Measurements from ENCODE around the gene C1QL4. TPM values are rescaled to one million over a fixed set of nuclear protein-coding genes. Genes with fewer than 3 reads are reported as not detected.

C1QL4 gene
- polyA plus RNA-seq, 1 donor from 2014 or later, result 13.7 TPM

DNA sequence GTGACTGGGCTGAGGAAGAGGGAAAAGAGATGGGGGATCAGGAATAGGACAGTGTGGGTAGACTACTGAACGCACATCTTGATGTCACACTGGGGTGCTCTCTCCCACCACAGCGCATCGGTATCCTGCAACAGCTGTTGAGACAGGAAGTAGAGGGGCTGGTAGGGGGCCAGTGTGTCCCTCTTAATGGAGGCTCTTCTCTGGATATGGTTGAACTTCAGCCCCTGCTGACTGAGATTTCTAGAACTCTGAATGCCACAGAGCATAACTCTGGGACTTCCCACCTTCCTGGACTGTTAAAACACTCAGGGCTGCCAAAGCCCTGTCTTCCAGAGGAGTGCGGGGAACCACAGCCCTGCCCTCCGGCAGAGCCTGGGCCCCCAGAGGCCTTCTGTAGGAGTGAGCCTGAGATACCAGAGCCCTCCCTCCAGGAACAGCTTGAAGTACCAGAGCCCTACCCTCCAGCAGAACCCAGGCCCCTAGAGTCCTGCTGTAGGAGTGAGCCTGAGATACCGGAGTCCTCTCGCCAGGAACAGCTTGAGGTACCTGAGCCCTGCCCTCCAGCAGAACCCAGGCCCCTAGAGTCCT lies 6.9 kb downstream of the C1QL4 start:
- Histone ChIP-seq H3K4me3 (ENCODE audit: low read length) (no peak overlapping the region), H3K9me3 (ENCODE audit: low read length) (no peaks in the 10 kb centered on the region), H3K9me2 (ENCODE audit: insufficient read depth, low read length) (no peaks in the 10 kb centered on the region), H3F3A (ENCODE audit: insufficient read depth, low read length, poor library complexity, severe bottlenecking) (no peaks in the 10 kb centered on the region), H2AFZ (ENCODE audit: low read depth, low read length) (no peak overlapping the region), H4K20me1 (ENCODE audit: insufficient read depth) (no peaks in the 10 kb centered on the region), H3K79me2 (replicated peaks; ENCODE audit: insufficient read depth, low read length) (no peaks in the 10 kb centered on the region), H3K4me2 (ENCODE audit: low read length) (no peak overlapping the region), H3K9ac (ENCODE audit: low read length) (no peak overlapping the region), H3K27ac (ENCODE audit: low read length) (no peak overlapping the region), H3K27me3 (ENCODE audit: insufficient read depth, low read depth, low read length) (peaks cover 30% of the 10 kb centered on the region), H3K36me3 (ENCODE audit: insufficient read depth, low read length) (no peaks in the 10 kb centered on the region)
- TF ChIP-seq MXI1 (conservative IDR thresholded peaks at IDR 0.05; ENCODE audit: poor library complexity, severe bottlenecking), result no peak
- TF ChIP-seq SMC3 (conservative IDR thresholded peaks at IDR 0.05; ENCODE audit: poor library complexity), result no peak
- no peak for TF ChIP-seq EZH2 (IDR thresholded peaks at IDR 0.05; ENCODE audit: borderline replicate concordance, insufficient read depth, low read length, poor library complexity, severe bottlenecking)
- TF ChIP-seq, protein P1, sequence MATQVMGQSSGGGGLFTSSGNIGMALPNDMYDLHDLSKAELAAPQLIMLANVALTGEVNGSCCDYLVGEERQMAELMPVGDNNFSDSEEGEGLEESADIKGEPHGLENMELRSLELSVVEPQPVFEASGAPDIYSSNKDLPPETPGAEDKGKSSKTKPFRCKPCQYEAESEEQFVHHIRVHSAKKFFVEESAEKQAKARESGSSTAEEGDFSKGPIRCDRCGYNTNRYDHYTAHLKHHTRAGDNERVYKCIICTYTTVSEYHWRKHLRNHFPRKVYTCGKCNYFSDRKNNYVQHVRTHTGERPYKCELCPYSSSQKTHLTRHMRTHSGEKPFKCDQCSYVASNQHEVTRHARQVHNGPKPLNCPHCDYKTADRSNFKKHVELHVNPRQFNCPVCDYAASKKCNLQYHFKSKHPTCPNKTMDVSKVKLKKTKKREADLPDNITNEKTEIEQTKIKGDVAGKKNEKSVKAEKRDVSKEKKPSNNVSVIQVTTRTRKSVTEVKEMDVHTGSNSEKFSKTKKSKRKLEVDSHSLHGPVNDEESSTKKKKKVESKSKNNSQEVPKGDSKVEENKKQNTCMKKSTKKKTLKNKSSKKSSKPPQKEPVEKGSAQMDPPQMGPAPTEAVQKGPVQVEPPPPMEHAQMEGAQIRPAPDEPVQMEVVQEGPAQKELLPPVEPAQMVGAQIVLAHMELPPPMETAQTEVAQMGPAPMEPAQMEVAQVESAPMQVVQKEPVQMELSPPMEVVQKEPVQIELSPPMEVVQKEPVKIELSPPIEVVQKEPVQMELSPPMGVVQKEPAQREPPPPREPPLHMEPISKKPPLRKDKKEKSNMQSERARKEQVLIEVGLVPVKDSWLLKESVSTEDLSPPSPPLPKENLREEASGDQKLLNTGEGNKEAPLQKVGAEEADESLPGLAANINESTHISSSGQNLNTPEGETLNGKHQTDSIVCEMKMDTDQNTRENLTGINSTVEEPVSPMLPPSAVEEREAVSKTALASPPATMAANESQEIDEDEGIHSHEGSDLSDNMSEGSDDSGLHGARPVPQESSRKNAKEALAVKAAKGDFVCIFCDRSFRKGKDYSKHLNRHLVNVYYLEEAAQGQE (IDR thresholded peaks at IDR 0.05; ENCODE audit: borderline replicate concordance), result no peak
- TF ChIP-seq RAD21 (conservative IDR thresholded peaks at IDR 0.05), result no peak
- TF ChIP-seq EP300 (conservative IDR thresholded peaks at IDR 0.05; ENCODE audit: poor library complexity, severe bottlenecking), result no peak
- TF ChIP-seq, protein P2, sequence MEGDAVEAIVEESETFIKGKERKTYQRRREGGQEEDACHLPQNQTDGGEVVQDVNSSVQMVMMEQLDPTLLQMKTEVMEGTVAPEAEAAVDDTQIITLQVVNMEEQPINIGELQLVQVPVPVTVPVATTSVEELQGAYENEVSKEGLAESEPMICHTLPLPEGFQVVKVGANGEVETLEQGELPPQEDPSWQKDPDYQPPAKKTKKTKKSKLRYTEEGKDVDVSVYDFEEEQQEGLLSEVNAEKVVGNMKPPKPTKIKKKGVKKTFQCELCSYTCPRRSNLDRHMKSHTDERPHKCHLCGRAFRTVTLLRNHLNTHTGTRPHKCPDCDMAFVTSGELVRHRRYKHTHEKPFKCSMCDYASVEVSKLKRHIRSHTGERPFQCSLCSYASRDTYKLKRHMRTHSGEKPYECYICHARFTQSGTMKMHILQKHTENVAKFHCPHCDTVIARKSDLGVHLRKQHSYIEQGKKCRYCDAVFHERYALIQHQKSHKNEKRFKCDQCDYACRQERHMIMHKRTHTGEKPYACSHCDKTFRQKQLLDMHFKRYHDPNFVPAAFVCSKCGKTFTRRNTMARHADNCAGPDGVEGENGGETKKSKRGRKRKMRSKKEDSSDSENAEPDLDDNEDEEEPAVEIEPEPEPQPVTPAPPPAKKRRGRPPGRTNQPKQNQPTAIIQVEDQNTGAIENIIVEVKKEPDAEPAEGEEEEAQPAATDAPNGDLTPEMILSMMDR (IDR thresholded peaks at IDR 0.05; ENCODE audit: poor library complexity, severe bottlenecking), result no peak
- no peak for TF ChIP-seq TAF1 (IDR thresholded peaks at IDR 0.05; ENCODE audit: low read depth)
- TF ChIP-seq POLR2AphosphoS5 (IDR thresholded peaks at IDR 0.05), result no peak

DNA sequence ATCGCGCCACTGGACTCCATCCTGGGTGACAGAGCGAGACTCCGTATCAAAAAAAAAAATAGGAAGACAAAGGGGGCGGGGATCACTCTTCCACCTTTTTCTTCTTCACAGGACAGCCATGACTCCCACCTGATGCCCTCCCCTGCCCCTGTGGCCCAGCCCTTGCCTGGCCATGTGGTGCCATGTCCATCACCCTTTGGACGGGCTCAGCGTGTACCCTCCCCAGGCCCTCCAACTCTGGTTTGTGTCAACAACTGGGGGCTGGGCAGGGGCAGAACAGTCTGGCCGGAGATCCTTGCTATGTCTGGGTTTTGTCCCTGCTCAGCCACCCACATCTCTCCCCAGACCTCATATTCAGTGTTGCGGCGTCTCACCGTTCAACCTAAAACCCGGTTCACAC lies 8.2 kb downstream of the C1QL4 start:
- H4K20me1 ChIP-seq (ENCODE audit: insufficient read depth), result no peaks in the 10 kb centered on the region
- TF ChIP-seq SMC3 (conservative IDR thresholded peaks at IDR 0.05; ENCODE audit: poor library complexity) (no peak), MXI1 (conservative IDR thresholded peaks at IDR 0.05; ENCODE audit: poor library complexity, severe bottlenecking) (no peak), RAD21 (conservative IDR thresholded peaks at IDR 0.05) (no peak)
- TF ChIP-seq, protein P1 (IDR thresholded peaks at IDR 0.05; ENCODE audit: borderline replicate concordance), result no peak
- TF ChIP-seq, protein P2 (IDR thresholded peaks at IDR 0.05; ENCODE audit: poor library complexity, severe bottlenecking), result no peak

More for the DNA sequence above, 8.2 kb downstream of the C1QL4 start:
- Histone ChIP-seq H3K4me3 (ENCODE audit: low read length) (no peak overlapping the region), H3K9ac (ENCODE audit: low read length) (no peak overlapping the region), H3K9me3 (ENCODE audit: low read length) (no peaks in the 10 kb centered on the region), H3F3A (ENCODE audit: insufficient read depth, low read length, poor library complexity, severe bottlenecking) (no peaks in the 10 kb centered on the region), H3K79me2 (replicated peaks; ENCODE audit: insufficient read depth, low read length) (no peaks in the 10 kb centered on the region), H3K9me2 (ENCODE audit: insufficient read depth, low read length) (no peaks in the 10 kb centered on the region), H2AFZ (ENCODE audit: low read depth, low read length) (no peak overlapping the region), H3K27me3 (ENCODE audit: insufficient read depth, low read depth, low read length) (peaks cover 18% of the 10 kb centered on the region), H3K27ac (ENCODE audit: low read length) (no peak overlapping the region), H3K4me2 (ENCODE audit: low read length) (no peak overlapping the region), H3K36me3 (ENCODE audit: insufficient read depth, low read length) (no peaks in the 10 kb centered on the region)
